Forelimb muscle (tissue), 1 donor: Measurements from ENCODE around the gene EHBP1. TPM values are rescaled to one million over a fixed set of nuclear protein-coding genes. Genes with fewer than 3 reads are reported as not detected.

Source experiments
- DNase-seq: peaks from one replicate; pipeline ENCODE4 v3.0.0-alpha.2; 2013; ENCODE audit warnings: low read depth
- polyA plus RNA-seq: library from polyadenylated mRNA; unstranded; fragments of 120-200 nt; gene quantifications from one replicate; pipeline ENCODE4 v1.2.1, GENCODE V29; 2013; ENCODE audit not compliant: insufficient read length

EHBP1 gene
- polyA plus RNA-seq, 1 donor, result 25.7 TPM

DNA sequence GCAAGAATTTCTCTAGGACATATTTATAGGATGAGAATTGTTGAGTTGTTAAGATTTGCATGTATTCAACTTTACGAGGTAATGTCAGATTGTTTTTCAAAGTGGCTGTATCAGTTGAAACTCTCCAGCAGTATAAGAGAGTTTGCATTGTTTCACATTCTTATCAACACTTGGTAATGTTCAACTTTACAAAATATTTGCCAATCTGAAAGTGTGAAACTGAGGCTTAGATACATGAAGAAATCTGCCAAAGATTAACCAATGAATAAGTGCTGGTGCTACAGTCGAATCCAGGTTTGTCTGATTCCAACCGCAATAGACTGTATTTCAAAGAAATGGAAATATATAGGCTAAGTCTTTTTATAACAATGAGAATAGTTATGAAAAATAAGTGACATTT is 117.0 kb downstream of the EHBP1 start:
- no peak for DNase-seq

DNA sequence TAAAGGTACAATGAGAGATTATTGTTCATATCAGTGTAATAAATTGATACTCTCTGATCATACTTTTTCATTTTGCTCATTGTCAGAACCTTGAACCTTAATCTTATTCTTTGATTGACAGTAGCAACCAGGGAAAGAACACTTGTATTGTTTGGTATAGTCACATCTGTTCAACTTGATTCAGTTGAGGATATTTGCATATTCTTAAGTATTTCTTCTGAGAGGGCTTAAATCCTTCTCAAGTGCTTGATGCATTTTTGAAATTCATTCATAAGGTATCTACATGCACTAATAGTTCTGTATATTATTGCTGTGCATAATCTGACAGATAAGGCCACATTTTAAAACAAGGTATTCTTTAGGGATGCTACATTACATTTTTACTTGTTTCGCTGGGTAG is 118.9 kb downstream of the EHBP1 start:
- no peak for DNase-seq

DNA sequence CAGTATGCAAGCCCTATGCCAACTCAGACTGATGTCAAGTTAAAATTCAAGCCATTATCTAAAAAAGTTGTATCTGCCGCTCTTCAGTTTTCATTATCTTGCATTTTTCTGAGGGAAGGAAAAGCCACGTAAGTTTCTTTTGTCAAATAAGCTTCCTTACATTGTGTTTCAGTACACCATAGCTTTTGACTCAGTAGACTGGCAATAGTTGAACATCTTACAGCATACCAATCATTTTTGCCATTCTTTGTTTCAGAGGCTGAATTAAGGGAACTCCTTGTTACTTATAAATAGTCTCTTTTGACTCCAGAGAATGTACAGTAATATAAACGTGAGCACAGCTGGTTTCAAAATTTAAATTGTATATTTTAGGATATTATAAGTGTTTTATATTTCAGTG is 120.6 kb downstream of the EHBP1 start:
- no peak for DNase-seq

DNA sequence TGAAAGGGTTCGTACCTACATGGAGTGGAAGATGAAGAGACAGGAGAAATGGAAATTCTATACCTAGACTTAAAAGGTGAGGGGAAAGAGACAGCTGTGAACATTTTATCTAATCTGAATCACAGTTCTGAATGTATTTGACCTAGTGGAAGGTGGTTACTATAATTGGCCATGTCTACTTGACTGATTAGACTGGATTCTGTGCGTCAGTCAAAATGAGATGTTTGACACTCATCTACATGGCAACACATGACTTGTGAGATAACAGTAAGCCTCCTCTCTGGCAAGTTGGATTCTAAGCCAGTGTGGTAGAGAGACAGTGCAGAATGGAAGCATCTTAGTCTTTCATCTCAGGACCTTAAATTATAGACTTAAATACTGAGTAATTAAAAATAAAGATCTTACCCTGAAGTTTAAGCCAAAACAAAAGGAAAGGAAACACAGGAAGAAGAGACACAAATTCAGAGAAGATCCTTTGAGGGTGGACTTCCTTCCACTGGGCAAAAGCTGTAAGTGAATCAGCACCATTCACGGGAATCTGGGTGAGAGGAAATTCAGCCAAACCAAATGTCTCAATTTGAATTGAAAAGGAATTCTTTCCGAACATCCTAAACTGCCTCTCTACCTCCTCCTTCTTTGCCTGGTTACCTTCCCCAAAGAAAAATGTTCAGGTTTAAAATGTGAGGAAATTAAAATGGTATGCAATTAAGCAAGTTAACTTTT is 121.6 kb downstream of the EHBP1 start:
- no peak for DNase-seq

- no peak for DNase-seq
These were observed 126.2 kb downstream of the EHBP1 start for GRCh38 chr2:62831729-62832128.

DNA sequence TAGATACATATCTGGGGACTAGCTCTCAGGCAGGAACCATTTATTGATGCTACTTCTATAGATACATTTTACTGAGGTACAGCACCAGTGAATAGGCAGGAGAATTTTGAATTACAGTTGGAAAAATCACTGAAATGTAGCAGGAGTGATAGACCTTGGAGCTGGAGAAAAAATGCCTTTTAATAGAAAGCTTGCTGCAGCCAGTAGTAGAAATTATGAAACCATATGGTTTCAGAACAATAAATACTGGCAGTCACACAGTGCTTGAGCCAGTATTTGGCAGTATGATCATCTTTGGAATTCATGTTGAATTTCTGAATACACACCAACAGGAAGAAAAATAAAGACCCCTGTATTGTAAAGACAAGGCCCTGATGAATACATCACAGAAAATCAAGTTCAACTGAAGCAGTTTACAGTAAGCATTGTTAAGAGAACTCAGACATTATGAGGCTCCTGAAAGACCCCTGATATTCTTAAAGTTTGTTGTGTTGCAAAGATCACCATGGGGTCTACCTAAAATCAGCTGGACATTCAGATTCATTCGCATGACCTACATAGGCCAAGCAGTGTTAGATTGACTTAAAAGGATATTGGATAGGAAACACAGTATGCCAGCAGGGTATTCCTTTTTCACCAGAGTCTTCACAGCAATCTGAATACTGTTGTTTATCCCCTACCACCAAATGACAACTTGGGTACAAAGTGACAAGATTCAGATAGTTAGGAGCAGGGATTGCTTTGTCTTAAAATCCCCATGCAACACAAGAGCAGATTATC is 139.0 kb downstream of the EHBP1 start:
- DNase-seq, result no peak

GRCh38 chr2:62845256-62845655 is 139.7 kb downstream of the EHBP1 start:
- no peak for DNase-seq

DNA sequence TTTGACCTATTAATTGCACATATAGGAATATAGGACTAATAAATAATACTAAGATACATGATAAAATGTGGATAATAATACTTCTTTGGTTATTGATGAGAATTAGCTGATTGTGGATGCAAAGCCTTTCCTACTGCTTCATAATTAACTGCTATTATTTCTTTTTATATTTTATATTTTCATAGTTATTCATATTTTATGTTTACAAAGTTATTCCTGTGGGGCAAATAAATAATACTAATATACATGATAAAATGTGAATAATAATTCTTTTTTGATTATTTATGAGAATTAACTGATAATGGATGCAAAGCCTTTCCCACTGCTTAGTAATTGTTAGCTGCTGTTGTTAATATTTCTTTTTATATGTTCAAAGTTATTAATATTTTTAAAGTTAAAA is 146.7 kb downstream of the EHBP1 start:
- no peak for DNase-seq

GRCh38 chr2:62854600-62855514 is 149.3 kb downstream of the EHBP1 start:
- no peak for DNase-seq

- DNase-seq, result no peak
These were observed 150.9 kb downstream of the EHBP1 start for GRCh38 chr2:62856228-62857040.

DNA sequence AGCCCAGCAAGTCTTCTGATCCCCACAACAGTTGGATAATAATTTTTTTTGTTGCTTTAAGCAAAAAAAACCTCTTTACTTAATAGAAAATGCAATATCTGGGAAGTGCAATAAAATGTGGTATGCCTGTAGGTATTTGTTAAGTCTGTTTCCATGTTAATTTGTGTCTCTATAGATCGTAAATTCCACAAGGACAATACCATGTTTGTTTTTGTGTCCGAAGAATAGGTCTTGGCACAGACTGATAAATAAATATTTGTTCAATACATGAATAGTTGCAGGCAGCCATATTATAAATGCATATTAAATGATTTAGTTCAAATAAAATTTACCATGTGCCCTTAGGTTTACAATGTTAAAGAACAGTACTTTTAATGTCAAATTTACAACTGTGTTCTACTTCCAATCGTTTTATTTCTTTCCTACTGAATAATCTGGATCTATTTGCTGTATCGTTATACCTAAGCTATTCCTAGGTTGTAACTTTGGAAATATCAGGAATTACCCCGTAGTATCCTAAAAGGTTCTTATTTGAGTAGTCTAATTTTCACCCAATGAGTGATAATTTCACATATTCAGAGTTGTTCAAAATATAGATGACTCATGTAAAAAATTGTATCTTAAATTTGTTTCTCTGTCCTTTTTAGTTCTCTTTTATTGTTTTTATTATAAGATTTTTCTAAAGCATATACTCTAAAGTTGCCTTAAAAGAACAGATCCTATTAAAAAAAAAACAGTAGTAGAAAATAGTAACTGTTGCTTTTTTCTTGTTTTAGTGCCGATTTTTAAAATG is 151.8 kb downstream of the EHBP1 start:
- no peak for DNase-seq

GRCh38 chr2:62858231-62858832 is 152.8 kb downstream of the EHBP1 start:
- no peak for DNase-seq

DNA sequence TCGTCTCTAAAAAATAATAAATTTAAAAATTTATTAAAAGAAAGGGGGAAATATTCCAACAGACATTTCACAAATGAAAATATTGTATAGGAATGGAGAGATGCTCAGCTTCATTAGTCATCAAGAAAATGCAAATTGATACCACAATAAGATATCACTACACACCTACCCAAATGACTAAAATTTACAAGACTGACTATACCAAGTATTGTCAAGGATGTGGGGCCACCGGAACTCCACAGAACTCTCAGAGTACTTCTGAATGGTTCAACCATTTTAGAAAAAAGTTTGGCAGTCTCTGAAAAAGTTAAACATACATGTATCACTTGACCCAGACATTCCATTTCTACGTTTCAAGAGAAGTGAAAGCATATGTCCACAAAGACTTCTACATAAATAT is 163.4 kb downstream of the EHBP1 start:
- no peak for DNase-seq

GRCh38 chr2:62870966-62871365 is 165.5 kb downstream of the EHBP1 start:
- no peak for DNase-seq

- no peak for DNase-seq
These were observed 166.0 kb downstream of the EHBP1 start for GRCh38 chr2:62871506-62871905.

GRCh38 chr2:62873603-62874002 is 168.1 kb downstream of the EHBP1 start:
- DNase-seq, result no peak

GRCh38 chr2:62874881-62875383 is 169.4 kb downstream of the EHBP1 start:
- no peak for DNase-seq

GRCh38 chr2:62881162-62881795 is 175.8 kb downstream of the EHBP1 start:
- no peak for DNase-seq

DNA sequence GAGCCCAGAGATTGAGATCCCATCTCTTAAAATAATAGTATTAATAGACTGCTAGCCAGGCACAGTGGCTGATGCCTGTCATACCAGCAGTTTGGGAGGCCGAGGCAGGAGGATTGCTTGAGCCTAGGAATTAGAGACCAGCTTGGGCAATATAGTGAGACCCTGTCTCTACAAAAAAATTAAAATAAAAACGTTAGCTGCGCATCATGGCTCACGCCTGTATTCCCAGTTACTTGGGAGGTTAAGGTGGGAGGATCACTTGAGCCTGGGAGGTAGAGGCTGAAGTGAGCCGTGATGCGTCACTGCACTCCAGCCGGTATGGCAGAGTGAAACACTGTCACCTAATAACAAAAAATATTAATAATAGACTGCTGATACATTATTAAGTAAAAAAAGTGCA is 178.1 kb downstream of the EHBP1 start:
- DNase-seq, result no peak
